Measurements from ENCODE around the gene VSIG1.

The VSIG1 gene

GRCh38 chrX:108032944-108033343, 11.9 kb upstream of the VSIG1 start:
- Histone ChIP-seq H3K36me3 (replicated peaks in 1 of 2; ENCODE audit: control insufficient read depth in 2 of 2, insufficient read depth in 2 of 2, low read length in 2 of 2) (no peaks in the 10 kb centered on the region), H3K9ac (ENCODE audit: low read depth, low read length, poor library complexity) (no peak overlapping the region), H3K9me3 (replicated peaks in 1 of 2; ENCODE audit: control insufficient read depth in 2 of 2, insufficient read depth in 1 of 2, low read depth in 1 of 2, low read length in 2 of 2) (no peaks in the 10 kb centered on the region), H2BK12ac (ENCODE audit: low read length) (no peak overlapping the region), H2BK15ac (ENCODE audit: low read length) (no peak overlapping the region), H3K4me1 (ENCODE audit: control insufficient read depth in 2 of 2, insufficient read depth in 1 of 2, low read depth in 1 of 2, low read length in 2 of 2) (no peaks in the 10 kb centered on the region), H3K4ac (ENCODE audit: low read length) (no peak overlapping the region), H2AFZ (ENCODE audit: low read length) (no peak overlapping the region), H2BK120ac (ENCODE audit: low read depth, low read length) (no peak overlapping the region), H3K79me1 (ENCODE audit: low read depth, low read length) (no peaks in the 10 kb centered on the region), H3K27me3 (ENCODE audit: control insufficient read depth in 3 of 3, insufficient read depth in 3 of 3, low read depth in 1 of 3, low read length in 3 of 3) (peaks cover 0 to 26% (median 0%) of the 10 kb centered on the region in 3 experiments), H3K14ac (ENCODE audit: low read length) (no peak overlapping the region), H2BK5ac (ENCODE audit: low read length) (no peak overlapping the region), H3K18ac (ENCODE audit: low read length) (no peak overlapping the region), H3K23ac (ENCODE audit: low read depth, low read length, poor library complexity) (no peak overlapping the region), H4K91ac (ENCODE audit: low read depth, low read length, poor library complexity) (no peak overlapping the region), H2AK5ac (ENCODE audit: low read depth, low read length) (no peak overlapping the region), H3K27ac (replicated peaks; ENCODE audit: low read length) (no peak overlapping the region), H4K8ac (ENCODE audit: low read depth, low read length) (no peak overlapping the region), H3K4me3 (ENCODE audit: low read length in 2 of 2) (no peak overlapping the region), H3K4me2 (ENCODE audit: insufficient read depth, low read length, poor library complexity, severe bottlenecking) (no peak overlapping the region)
- WGBS, 2 donors (ENCODE audit: extremely low coverage in 2 of 2, insufficient read length in 2 of 2, insufficient replicate concordance in 1 of 2): no CpG with 5 or more reads among the region's 5 CpGs
- DNase-seq (ENCODE audit: low spot score): no peak

GRCh38 chrX:108033890-108034289, 11.0 kb upstream of the VSIG1 start:
- Histone ChIP-seq H4K91ac (ENCODE audit: low read depth, low read length, poor library complexity) (no peak overlapping the region), H3K4me1 (ENCODE audit: control insufficient read depth in 2 of 2, insufficient read depth in 1 of 2, low read depth in 1 of 2, low read length in 2 of 2) (no peaks in the 10 kb centered on the region), H3K9me3 (replicated peaks in 1 of 2; ENCODE audit: control insufficient read depth in 2 of 2, insufficient read depth in 1 of 2, low read depth in 1 of 2, low read length in 2 of 2) (no peaks in the 10 kb centered on the region), H3K14ac (ENCODE audit: low read length) (no peak overlapping the region), H2BK120ac (ENCODE audit: low read depth, low read length) (no peak overlapping the region), H3K36me3 (replicated peaks in 1 of 2; ENCODE audit: control insufficient read depth in 2 of 2, insufficient read depth in 2 of 2, low read length in 2 of 2) (no peaks in the 10 kb centered on the region), H2BK12ac (ENCODE audit: low read length) (no peak overlapping the region), H2BK5ac (ENCODE audit: low read length) (no peak overlapping the region), H4K8ac (ENCODE audit: low read depth, low read length) (no peak overlapping the region), H3K79me1 (ENCODE audit: low read depth, low read length) (no peaks in the 10 kb centered on the region), H2BK15ac (ENCODE audit: low read length) (no peak overlapping the region), H3K9ac (ENCODE audit: low read depth, low read length, poor library complexity) (no peak overlapping the region), H2AK5ac (ENCODE audit: low read depth, low read length) (no peak overlapping the region), H3K4ac (ENCODE audit: low read length) (no peak overlapping the region), H3K27me3 (ENCODE audit: control insufficient read depth in 3 of 3, insufficient read depth in 3 of 3, low read depth in 1 of 3, low read length in 3 of 3) (peaks cover 0 to 26% (median 0%) of the 10 kb centered on the region in 3 experiments), H3K4me2 (ENCODE audit: insufficient read depth, low read length, poor library complexity, severe bottlenecking) (no peak overlapping the region), H3K18ac (ENCODE audit: low read length) (no peak overlapping the region), H3K23ac (ENCODE audit: low read depth, low read length, poor library complexity) (no peak overlapping the region), H3K4me3 (ENCODE audit: low read length in 2 of 2) (no peak overlapping the region), H3K27ac (replicated peaks; ENCODE audit: low read length) (no peak overlapping the region), H2AFZ (ENCODE audit: low read length) (peak overlapping the region; percentile 27)
- DNase-seq (ENCODE audit: low spot score): no peak
- WGBS, 2 donors (ENCODE audit: extremely low coverage in 2 of 2, insufficient read length in 2 of 2, insufficient replicate concordance in 1 of 2): no CpG with 5 or more reads among the region's 3 CpGs

GRCh38 chrX:108034725-108035124, 10.1 kb upstream of the VSIG1 start:
- peaks cover 0 to 26% (median 0%) of the 10 kb centered on the region in 3 experiments for H3K27me3 ChIP-seq (ENCODE audit: control insufficient read depth in 3 of 3, insufficient read depth in 3 of 3, low read depth in 1 of 3, low read length in 3 of 3)
- no peak overlapping the region for H3K4me2 ChIP-seq (ENCODE audit: insufficient read depth, low read length, poor library complexity, severe bottlenecking)
- no peak overlapping the region for H3K4ac ChIP-seq (ENCODE audit: low read length)
- H3K23ac ChIP-seq (ENCODE audit: low read depth, low read length, poor library complexity): no peak overlapping the region
- DNase-seq (ENCODE audit: low spot score): no peak
- H2AFZ ChIP-seq (ENCODE audit: low read length): no peak overlapping the region
- no peak overlapping the region for H2AK5ac ChIP-seq (ENCODE audit: low read depth, low read length)
- H3K4me1 ChIP-seq (ENCODE audit: control insufficient read depth in 2 of 2, insufficient read depth in 1 of 2, low read depth in 1 of 2, low read length in 2 of 2): no peaks in the 10 kb centered on the region
- no peaks in the 10 kb centered on the region for H3K36me3 ChIP-seq (replicated peaks in 1 of 2; ENCODE audit: control insufficient read depth in 2 of 2, insufficient read depth in 2 of 2, low read length in 2 of 2)
- no peak overlapping the region for H3K4me3 ChIP-seq (ENCODE audit: low read length in 2 of 2)
- H2BK5ac ChIP-seq (ENCODE audit: low read length): no peak overlapping the region
- no CpG with 5 or more reads among the region's 3 CpGs for WGBS, 2 donors (ENCODE audit: extremely low coverage in 2 of 2, insufficient read length in 2 of 2, insufficient replicate concordance in 1 of 2)
- no peaks in the 10 kb centered on the region for H3K9me3 ChIP-seq (replicated peaks in 1 of 2; ENCODE audit: control insufficient read depth in 2 of 2, insufficient read depth in 1 of 2, low read depth in 1 of 2, low read length in 2 of 2)
- H4K8ac ChIP-seq (ENCODE audit: low read depth, low read length): no peak overlapping the region
- no peak overlapping the region for H4K91ac ChIP-seq (ENCODE audit: low read depth, low read length, poor library complexity)
- H3K14ac ChIP-seq (ENCODE audit: low read length): no peak overlapping the region
- no peak overlapping the region for H2BK15ac ChIP-seq (ENCODE audit: low read length)
- H3K27ac ChIP-seq (replicated peaks; ENCODE audit: low read length): no peak overlapping the region
- no peak overlapping the region for H3K9ac ChIP-seq (ENCODE audit: low read depth, low read length, poor library complexity)
- H3K79me1 ChIP-seq (ENCODE audit: low read depth, low read length): no peaks in the 10 kb centered on the region
- H2BK120ac ChIP-seq (ENCODE audit: low read depth, low read length): no peak overlapping the region
- no peak overlapping the region for H3K18ac ChIP-seq (ENCODE audit: low read length)
- H2BK12ac ChIP-seq (ENCODE audit: low read length): no peak overlapping the region

- WGBS, 2 donors (ENCODE audit: extremely low coverage in 2 of 2, insufficient read length in 2 of 2, insufficient replicate concordance in 1 of 2): no CpG with 5 or more reads among the region's 4 CpGs
- Histone ChIP-seq H3K9me3 (replicated peaks in 1 of 2; ENCODE audit: control insufficient read depth in 2 of 2, insufficient read depth in 1 of 2, low read depth in 1 of 2, low read length in 2 of 2) (no peaks in the 10 kb centered on the region), H2BK12ac (ENCODE audit: low read length) (no peak overlapping the region), H4K8ac (ENCODE audit: low read depth, low read length) (no peak overlapping the region), H3K23ac (ENCODE audit: low read depth, low read length, poor library complexity) (no peak overlapping the region), H2AK5ac (ENCODE audit: low read depth, low read length) (no peak overlapping the region), H4K91ac (ENCODE audit: low read depth, low read length, poor library complexity) (no peak overlapping the region), H3K27me3 (ENCODE audit: control insufficient read depth in 3 of 3, insufficient read depth in 3 of 3, low read depth in 1 of 3, low read length in 3 of 3) (peaks cover 0 to 16% (median 0%) of the 10 kb centered on the region in 3 experiments), H2BK15ac (ENCODE audit: low read length) (no peak overlapping the region), H3K4me1 (ENCODE audit: control insufficient read depth in 2 of 2, insufficient read depth in 1 of 2, low read depth in 1 of 2, low read length in 2 of 2) (no peaks in the 10 kb centered on the region), H3K18ac (ENCODE audit: low read length) (no peak overlapping the region), H2BK120ac (ENCODE audit: low read depth, low read length) (no peak overlapping the region), H3K4me2 (ENCODE audit: insufficient read depth, low read length, poor library complexity, severe bottlenecking) (no peak overlapping the region), H3K79me1 (ENCODE audit: low read depth, low read length) (no peaks in the 10 kb centered on the region), H3K14ac (ENCODE audit: low read length) (no peak overlapping the region), H3K4me3 (ENCODE audit: low read length in 2 of 2) (no peak overlapping the region), H3K27ac (replicated peaks; ENCODE audit: low read length) (no peak overlapping the region), H2BK5ac (ENCODE audit: low read length) (no peak overlapping the region), H3K9ac (ENCODE audit: low read depth, low read length, poor library complexity) (no peak overlapping the region), H3K36me3 (replicated peaks in 1 of 2; ENCODE audit: control insufficient read depth in 2 of 2, insufficient read depth in 2 of 2, low read length in 2 of 2) (no peaks in the 10 kb centered on the region), H3K4ac (ENCODE audit: low read length) (no peak overlapping the region), H2AFZ (ENCODE audit: low read length) (no peak overlapping the region)
- DNase-seq (ENCODE audit: low spot score): no peak
Measured at GRCh38 chrX:108036298-108036973, 8.4 kb upstream of the VSIG1 start.
